Immature natural killer cell (primary cell): ENCODE results near the gene CHD9. TPM values are rescaled to one million over a fixed set of nuclear protein-coding genes. Genes with fewer than 3 reads are reported as not detected.
A peak's percentile ranks its signal among the peaks of the same experiment; 100 is the strongest.

Experiments
- DNase-seq, 3 donors: peaks; one replicate each; pipeline ENCODE4 v3.0.0; 2022; ENCODE audit warnings: mixed read lengths in 1 of 3
- H3K27ac Mint-ChIP-seq, 6 donors: one replicate each; pipeline ENCODE4 v1.8.0; 2020; ENCODE audit warnings: mixed read lengths in 6 of 6, mild to moderate bottlenecking in 5 of 6, inconsistent platforms in 4 of 6, moderate library complexity in 3 of 6
- H3K27me3 Mint-ChIP-seq, 3 donors: one replicate each; pipeline ENCODE4 v1.8.0; 2020 to 2021; ENCODE audit warnings: low read depth in 3 of 3, mild to moderate bottlenecking in 3 of 3, mixed read lengths in 3 of 3, moderate library complexity in 3 of 3, inconsistent platforms in 1 of 3
- H3K36me3 Mint-ChIP-seq, 3 donors: one replicate each; pipeline ENCODE4 v1.8.0; 2020; ENCODE audit warnings: mixed read lengths in 3 of 3, inconsistent platforms in 2 of 3, mild to moderate bottlenecking in 2 of 3
- H3K4me1 Mint-ChIP-seq, 2 donors: one replicate each; pipeline ENCODE4 v1.8.0; 2020; ENCODE audit warnings: inconsistent platforms in 2 of 2, mild to moderate bottlenecking in 2 of 2, mixed read lengths in 2 of 2, moderate library complexity in 1 of 2
- H3K4me3 Mint-ChIP-seq, 5 donors: one replicate each; pipeline ENCODE4 v1.8.0; 2020; ENCODE audit warnings: mild to moderate bottlenecking in 5 of 5, mixed read lengths in 5 of 5, inconsistent platforms in 3 of 5, moderate library complexity in 3 of 5
- H3K9me3 Mint-ChIP-seq, 6 donors: one replicate each; pipeline ENCODE4 v1.8.0; 2020; ENCODE audit warnings: mild to moderate bottlenecking in 6 of 6, mixed read lengths in 6 of 6, inconsistent platforms in 4 of 6, moderate library complexity in 3 of 6
- polyA plus RNA-seq, 3 donors: library from polyadenylated mRNA; unstranded; fragments of 300-500 nt; fragmentation: Illumina TruSeq; gene quantifications; one replicate each; pipeline ENCODE4 v1.2.3, GENCODE V29; 2021

Gene CHD9
- polyA plus RNA-seq, 3 donors from 2014 or later: 47.1 to 68.6 (median 48.5) TPM

DNA sequence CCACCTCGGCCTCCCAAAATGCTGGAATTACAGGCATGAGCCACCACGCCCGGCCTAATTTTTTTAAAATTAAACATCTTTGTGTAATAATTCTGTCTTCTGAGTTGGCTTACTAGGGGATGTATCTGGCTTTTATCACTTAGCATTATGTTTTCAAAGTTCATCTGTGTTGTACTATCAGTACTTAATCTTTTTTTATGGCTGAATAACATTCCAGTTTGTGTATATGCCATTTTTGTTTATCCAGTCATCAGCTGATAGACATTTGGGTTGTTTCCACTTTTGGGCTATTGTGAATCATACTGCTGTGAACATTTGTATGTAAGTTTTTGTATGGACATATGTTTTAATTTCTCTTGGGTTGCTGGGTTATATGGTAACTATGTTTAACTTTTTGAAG is 69.0 kb downstream of the CHD9 start:
- Mint-ChIP-seq H3K9me3 (no peaks in the 10 kb centered on the region), H3K4me3 (no peak overlapping the region), H3K27ac (peak overlapping the region in 1 of 6 donors; percentile 7), H3K4me1 (peaks cover 4 to 5% of the 10 kb centered on the region in 2 donors), H3K27me3 (peaks cover 0 to 3% (median 1%) of the 10 kb centered on the region in 3 donors), H3K36me3 (peaks cover 0 to 4% (median 3%) of the 10 kb centered on the region in 3 donors)
- DNase-seq: no peak

DNA sequence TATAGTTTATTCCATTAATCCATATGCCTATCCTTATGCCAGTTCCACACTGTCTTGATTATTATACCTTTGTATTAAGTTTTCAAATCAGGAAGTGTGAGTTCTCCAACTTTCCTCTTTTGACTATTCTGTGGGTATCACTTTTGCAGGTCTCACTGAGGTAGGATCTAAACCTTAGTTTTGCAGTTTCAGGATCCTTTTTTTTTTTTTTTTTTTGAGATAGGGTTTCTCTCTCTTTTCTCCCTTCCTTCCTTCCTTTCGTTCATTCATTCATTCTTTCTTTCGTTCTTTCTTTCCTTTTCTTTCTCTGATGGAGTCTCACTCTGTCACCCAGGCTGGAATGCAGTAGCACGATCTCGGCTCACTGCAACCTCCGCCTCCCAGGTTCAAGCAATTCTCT is 71.6 kb downstream of the CHD9 start:
- no peaks in the 10 kb centered on the region for H3K9me3 Mint-ChIP-seq
- H3K27ac Mint-ChIP-seq: peak overlapping the region in 1 of 6 donors; percentile 15
- peaks cover 0 to 10% (median 6%) of the 10 kb centered on the region in 3 donors for H3K27me3 Mint-ChIP-seq
- H3K4me1 Mint-ChIP-seq: peaks cover 11 to 15% of the 10 kb centered on the region in 2 donors
- H3K36me3 Mint-ChIP-seq: peaks cover 0 to 4% (median 3%) of the 10 kb centered on the region in 3 donors
- no peak for DNase-seq
- H3K4me3 Mint-ChIP-seq: no peak overlapping the region

DNA sequence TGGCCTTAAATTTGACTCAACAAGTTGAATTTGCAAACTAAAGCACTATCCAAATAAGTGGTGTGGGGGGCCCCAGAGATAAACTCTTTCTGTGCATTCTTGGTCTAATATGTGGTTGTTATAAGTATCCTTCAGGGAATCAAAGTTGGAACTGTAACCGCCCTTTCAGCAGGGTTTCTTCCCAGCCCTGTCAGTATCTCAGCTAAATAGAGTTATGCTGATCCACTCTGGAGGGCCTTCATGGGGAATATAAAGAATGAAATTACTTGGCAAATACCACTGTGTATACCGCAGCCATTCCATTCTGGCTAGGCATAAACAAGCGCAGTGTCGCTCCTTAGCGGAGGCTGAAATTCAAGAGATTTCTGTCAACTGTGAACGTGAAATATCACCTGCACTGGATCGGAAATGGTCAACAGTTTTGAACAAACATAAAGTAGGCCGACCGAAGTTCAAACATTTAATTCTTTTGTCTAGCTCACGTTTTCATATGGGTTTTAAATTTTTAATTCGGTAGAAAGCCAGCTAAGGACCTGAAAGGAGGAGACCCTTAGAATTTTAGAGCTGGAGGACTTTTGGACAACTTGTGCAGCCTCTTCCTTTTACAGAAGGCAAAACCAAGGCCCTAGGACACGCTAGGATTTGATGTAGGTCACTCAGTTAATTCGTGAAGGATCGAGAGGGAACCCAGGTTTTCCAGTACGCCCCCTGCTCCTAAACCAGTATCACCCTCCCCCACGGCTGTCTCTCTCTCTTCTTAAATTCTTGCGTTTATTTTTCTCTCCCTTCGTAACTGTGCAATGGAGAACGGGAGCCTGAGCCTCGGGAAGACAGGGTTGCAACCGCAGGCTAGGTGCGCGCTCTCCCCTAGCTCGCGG is 74.7 kb downstream of the CHD9 start:
- H3K27ac Mint-ChIP-seq: peak overlapping the region; percentile 70 to 89 (median 82)
- H3K4me1 Mint-ChIP-seq: peaks cover 8 to 21% of the 10 kb centered on the region in 2 donors
- no peaks in the 10 kb centered on the region for H3K36me3 Mint-ChIP-seq
- peak overlapping the region; percentile 82 to 88 (median 83) for H3K4me3 Mint-ChIP-seq
- H3K9me3 Mint-ChIP-seq: no peaks in the 10 kb centered on the region
- H3K27me3 Mint-ChIP-seq: peaks cover 0 to 9% (median 6%) of the 10 kb centered on the region in 3 donors
- DNase-seq: peak in 1 of 3 donors; percentile 1

DNA sequence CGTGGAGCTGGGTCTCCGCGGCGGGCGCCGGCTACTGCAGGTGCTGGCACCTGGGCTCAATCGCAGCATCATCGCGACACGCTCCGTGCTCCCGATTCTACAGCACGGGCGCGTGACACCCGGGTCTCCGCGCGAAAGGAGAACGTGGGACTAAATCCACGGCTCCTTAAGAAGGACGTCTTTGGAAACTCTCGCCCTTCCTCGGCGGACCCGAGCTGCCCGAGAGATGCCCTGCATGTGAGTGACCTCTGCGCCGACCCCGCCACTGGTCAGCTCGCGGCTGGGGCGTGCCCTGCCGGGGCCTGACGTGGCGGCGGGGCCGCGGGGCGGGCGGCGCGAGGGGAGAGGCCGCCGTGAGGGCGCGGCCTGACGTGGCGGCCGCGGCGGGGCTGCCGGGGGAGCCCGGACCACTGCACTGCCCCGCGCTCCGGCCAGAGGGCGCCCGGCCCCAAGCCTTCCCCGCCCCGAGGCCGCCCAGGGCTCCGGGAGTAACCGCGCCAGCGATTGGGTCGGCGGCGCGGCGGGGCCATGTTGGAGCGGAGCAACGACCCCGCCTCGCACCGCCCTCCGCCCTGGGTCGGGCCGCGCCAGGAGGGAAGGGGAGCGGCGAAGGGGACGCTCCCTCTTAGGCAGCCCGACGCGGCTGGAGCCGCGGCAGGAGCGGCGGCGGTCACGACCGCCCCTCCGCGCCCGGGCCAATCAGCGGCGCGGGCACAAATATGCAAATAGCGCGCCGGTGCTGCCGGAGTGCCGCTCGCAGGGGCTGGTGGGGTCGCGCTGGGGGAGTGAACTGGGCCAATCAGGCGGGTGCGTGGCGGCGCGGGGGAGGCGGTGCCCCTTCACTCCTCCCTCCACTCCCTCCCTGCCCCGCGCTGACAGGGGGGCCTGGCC is 75.6 kb downstream of the CHD9 start:
- H3K27ac Mint-ChIP-seq: peak overlapping the region; percentile 70 to 89 (median 82)
- peak overlapping the region; percentile 82 to 88 (median 83) for H3K4me3 Mint-ChIP-seq
- peak; percentile 96 to 98 (median 98) for DNase-seq
- peaks cover 0 to 9% (median 6%) of the 10 kb centered on the region in 3 donors for H3K27me3 Mint-ChIP-seq
- H3K36me3 Mint-ChIP-seq: no peaks in the 10 kb centered on the region
- peaks cover 8 to 29% of the 10 kb centered on the region in 2 donors for H3K4me1 Mint-ChIP-seq
- no peaks in the 10 kb centered on the region for H3K9me3 Mint-ChIP-seq

DNA sequence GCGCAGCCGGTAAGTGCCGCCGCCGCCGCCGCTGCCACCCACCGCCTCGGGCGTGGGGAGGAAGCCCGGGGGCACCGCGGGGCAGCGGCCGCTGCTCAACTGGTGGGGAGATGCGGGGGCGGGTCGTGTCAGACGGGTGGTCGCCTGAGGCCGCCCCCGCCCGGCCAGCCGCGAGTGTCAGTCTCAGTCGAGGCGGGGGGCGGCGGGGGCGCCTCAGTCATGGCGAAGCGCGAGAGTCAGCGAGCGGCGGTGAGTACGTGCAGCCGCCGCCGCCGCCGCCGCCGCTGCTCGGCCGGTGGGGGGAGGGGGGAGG is 76.2 kb downstream of the CHD9 start:
- H3K9me3 Mint-ChIP-seq: no peaks in the 10 kb centered on the region
- H3K27me3 Mint-ChIP-seq: peaks cover 0 to 9% (median 6%) of the 10 kb centered on the region in 3 donors
- DNase-seq: no peak
- H3K4me1 Mint-ChIP-seq: peaks cover 8 to 30% of the 10 kb centered on the region in 2 donors
- H3K36me3 Mint-ChIP-seq: no peaks in the 10 kb centered on the region
- peak overlapping the region in 4 of 5 donors; percentile 61 to 83 (median 76) for H3K4me3 Mint-ChIP-seq
- no peak overlapping the region for H3K27ac Mint-ChIP-seq

DNA sequence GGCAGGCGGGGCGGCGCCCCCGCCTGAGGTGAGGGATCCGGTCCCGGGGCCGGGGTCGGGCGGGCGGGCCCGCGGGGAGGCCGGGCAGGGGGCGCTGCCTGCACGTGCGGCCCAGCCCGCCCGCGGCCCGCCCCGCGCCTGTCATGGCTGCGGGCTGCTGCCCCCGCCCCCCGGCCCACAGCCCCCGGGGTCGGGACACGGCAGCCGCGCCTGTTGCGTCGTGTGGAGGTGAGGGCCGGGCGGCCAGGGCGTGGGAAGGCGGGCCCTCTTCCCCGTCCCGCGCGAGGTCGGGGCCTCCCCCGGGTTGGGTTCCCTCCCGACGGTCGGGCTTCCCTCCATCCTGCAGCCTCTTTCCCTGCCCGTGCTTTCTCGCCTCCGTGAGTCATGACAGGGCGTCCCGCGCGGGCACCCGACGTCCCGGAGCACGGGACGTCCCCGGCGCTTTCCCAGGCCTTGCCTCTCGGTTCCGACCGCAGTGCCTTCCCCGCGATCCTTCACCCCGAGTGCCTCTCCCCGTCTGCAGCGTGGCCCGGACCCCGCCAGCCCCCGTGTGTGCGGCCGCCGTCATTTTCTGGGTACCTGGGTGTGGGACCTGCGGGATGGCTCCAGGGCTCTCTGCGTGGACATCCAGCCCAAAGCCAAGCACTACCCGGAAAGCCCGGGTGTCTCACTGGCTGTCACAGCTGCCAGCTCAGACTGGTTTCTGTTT is 76.7 kb downstream of the CHD9 start:
- Mint-ChIP-seq H3K27me3 (peaks cover 0 to 9% (median 6%) of the 10 kb centered on the region in 3 donors), H3K4me1 (peaks cover 8 to 30% of the 10 kb centered on the region in 2 donors), H3K27ac (peak overlapping the region in 5 of 6 donors; percentile 81 to 90 (median 87)), H3K36me3 (no peaks in the 10 kb centered on the region), H3K4me3 (peak overlapping the region; percentile 86 to 93 (median 89)), H3K9me3 (no peaks in the 10 kb centered on the region)
- DNase-seq: peak; percentile 50 to 57 (median 54)

DNA sequence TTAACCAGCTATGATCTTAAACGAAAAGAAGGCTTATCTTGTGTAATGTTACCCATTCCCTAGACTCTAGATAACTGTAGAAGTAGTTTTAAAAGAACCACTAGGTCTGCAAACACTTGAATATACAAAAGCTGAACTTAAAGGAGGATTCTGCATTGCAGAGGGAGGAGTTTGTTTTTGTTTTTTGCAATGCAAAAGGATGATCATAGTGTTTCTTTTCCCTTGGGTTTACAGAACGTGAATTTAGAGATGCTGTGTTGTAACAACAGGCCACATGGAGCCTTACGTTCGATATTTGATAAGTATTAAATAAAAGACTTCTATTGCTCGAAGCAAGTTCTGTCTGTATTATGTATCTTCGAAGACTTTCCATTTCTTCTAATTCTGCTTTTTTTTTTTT is 77.6 kb downstream of the CHD9 start:
- peaks cover 0 to 9% (median 6%) of the 10 kb centered on the region in 3 donors for H3K27me3 Mint-ChIP-seq
- H3K36me3 Mint-ChIP-seq: no peaks in the 10 kb centered on the region
- H3K4me3 Mint-ChIP-seq: peak overlapping the region; percentile 86 to 93 (median 89)
- H3K9me3 Mint-ChIP-seq: no peaks in the 10 kb centered on the region
- no peak for DNase-seq
- peak overlapping the region in 5 of 6 donors; percentile 36 to 90 (median 84) for H3K27ac Mint-ChIP-seq
- peaks cover 8 to 30% of the 10 kb centered on the region in 2 donors for H3K4me1 Mint-ChIP-seq

DNA sequence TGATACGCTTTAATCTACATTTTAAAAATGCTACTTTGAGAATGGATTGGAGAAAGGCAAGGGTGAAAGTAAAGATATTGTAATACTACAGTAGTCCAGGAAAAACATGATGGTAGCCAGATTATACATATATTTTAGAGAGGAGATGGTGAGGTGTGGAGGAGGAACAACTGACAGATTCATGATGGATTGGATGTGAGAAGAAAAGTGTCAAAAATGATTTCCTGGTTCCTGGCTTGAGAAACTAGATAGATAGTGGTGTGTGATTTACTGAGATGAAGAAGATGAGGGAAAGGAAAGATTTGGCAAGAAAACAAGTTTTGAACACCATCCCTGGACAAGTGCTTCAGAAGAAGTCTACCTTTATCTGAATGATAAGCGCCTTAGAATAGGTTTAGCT is 80.5 kb downstream of the CHD9 start:
- no peaks in the 10 kb centered on the region for H3K36me3 Mint-ChIP-seq
- H3K27ac Mint-ChIP-seq: peak overlapping the region in 3 of 6 donors; percentile 2 to 31 (median 13)
- no peak overlapping the region for H3K4me3 Mint-ChIP-seq
- H3K9me3 Mint-ChIP-seq: no peaks in the 10 kb centered on the region
- H3K27me3 Mint-ChIP-seq: peaks cover 0 to 4% (median 4%) of the 10 kb centered on the region in 3 donors
- DNase-seq: no peak
- peaks cover 0 to 20% of the 10 kb centered on the region in 2 donors for H3K4me1 Mint-ChIP-seq

DNA sequence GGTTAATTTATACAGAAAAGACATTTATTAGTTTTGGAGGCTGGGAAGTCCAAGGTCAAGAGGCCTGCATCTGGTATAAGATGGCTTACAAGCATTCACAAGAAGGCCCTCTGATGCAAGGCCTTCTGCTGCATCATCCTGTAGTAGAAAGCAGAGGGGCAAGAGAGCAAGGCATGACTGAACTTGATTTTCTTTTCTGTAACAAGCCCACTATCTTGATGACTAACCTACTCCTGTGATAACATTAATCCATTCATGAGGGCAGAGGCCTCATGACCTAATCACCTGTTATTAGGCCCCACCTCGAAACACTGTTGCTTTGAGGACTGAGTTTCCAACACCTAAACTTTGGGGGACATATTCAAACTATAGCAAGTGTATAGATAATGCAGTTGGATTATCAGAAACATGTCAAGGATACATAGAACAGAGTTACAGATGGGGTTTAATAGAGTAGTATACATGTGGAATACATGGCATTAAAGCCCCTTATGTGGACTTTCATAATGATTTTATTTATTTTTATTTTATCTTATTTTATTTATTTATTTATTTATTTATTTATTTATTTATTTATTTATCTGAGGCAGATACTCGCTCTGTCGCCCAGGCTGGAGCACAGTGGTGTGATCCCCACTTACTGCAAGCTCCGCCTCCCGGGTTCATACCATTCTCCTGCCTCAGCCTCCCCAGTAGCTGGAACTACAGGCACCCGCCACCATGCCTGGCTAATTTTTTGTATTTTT is 88.2 kb downstream of the CHD9 start:
- no peaks in the 10 kb centered on the region for H3K9me3 Mint-ChIP-seq
- H3K4me3 Mint-ChIP-seq: no peak overlapping the region
- DNase-seq: no peak
- no peak overlapping the region for H3K27ac Mint-ChIP-seq
- H3K4me1 Mint-ChIP-seq: peaks cover 0 to 18% of the 10 kb centered on the region in 2 donors
- H3K27me3 Mint-ChIP-seq: peaks cover 0 to 1% (median 0%) of the 10 kb centered on the region in 3 donors
- no peaks in the 10 kb centered on the region for H3K36me3 Mint-ChIP-seq

DNA sequence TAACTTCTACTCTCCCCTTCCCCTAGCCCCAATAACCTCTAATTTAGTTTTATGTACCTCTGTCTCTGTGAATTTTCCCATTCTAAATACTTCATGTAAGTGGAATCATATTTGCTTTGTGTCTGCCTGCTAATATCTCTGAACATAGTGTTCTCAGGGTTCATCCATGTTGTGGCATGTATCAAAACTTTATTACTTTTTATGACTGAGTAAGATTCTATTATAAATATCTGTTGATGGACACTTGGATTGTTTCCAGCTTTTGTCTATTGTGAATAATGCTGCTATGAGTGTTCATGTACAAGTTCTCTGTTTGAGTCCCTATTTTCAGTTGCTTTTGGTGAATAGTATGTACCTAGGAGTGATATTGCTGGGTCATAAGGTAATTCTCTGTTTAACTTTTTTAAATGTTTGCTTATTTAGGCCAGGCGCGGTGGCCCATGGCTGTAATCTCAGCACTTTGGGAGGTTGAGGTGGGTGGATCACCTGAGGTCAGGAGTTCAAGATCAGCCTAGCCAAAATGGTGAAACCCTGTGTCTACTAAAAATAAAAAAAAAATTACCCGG is 92.8 kb downstream of the CHD9 start:
- DNase-seq: no peak
- H3K27me3 Mint-ChIP-seq: peaks cover 0 to 1% (median 0%) of the 10 kb centered on the region in 3 donors
- no peaks in the 10 kb centered on the region for H3K36me3 Mint-ChIP-seq
- H3K4me1 Mint-ChIP-seq: peaks cover 0 to 22% of the 10 kb centered on the region in 2 donors
- H3K4me3 Mint-ChIP-seq: no peak overlapping the region
- peak overlapping the region in 2 of 6 donors; percentile 1 to 7 for H3K27ac Mint-ChIP-seq
- no peaks in the 10 kb centered on the region for H3K9me3 Mint-ChIP-seq

DNA sequence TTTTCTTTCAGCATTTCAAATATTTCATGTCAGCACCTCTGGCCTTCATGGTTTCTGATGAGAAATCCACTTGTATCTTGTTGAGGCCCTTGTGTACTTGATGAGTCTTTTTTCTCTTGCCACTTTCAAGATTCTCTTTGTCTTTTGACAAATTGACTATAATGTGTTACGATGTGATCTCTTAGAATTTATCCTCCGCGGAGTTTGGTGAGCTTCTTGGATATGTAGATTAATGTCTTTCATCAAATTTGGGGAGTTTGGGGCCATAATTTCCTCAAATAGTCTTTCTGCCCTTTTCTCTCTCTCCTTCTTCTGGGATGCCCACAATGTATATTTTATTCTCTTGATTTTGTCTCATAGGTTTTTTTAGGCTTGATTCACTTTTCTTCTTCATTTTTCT is 96.0 kb downstream of the CHD9 start:
- Mint-ChIP-seq H3K4me1 (peaks cover 0 to 22% of the 10 kb centered on the region in 2 donors), H3K36me3 (peaks cover 0 to 3% (median 0%) of the 10 kb centered on the region in 3 donors), H3K9me3 (no peaks in the 10 kb centered on the region), H3K4me3 (no peak overlapping the region), H3K27ac (no peak overlapping the region), H3K27me3 (no peaks in the 10 kb centered on the region)
- no peak for DNase-seq

DNA sequence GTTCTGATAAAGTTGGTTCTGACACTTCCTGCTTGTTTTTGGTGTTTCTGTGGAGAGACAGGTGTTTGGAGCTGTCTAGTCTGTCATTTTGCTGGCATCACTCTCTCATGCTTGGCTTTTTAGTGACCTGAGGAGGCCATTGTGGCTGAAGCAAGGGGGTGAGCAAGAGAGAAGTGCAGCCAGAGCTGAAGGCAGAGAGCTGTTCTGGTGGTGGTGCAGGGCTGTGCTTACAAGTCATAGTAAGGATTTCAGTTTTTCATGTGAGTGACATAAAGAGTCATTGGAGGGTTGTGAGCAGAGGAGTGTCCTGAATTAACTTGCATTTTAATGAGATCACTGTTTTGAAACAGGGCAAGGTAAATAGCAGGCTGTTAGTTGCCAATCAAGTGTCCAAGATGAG is 97.5 kb downstream of the CHD9 start:
- Mint-ChIP-seq H3K4me1 (peaks cover 0 to 15% of the 10 kb centered on the region in 2 donors), H3K27ac (no peak overlapping the region), H3K27me3 (no peaks in the 10 kb centered on the region), H3K4me3 (no peak overlapping the region), H3K9me3 (no peaks in the 10 kb centered on the region), H3K36me3 (peaks cover 10 to 18% (median 11%) of the 10 kb centered on the region in 3 donors)
- no peak for DNase-seq
